HL-60/S4 (cell line): ENCODE results near the gene NKAIN2.
"Not testable (repeated sequence)": the region's sequence is repeated elsewhere in the genome, so short reads cannot be mapped to it uniquely, and the experiment has no call there.

Source experiments
- in situ Hi-C: fragments of 300-500 bp; cut with MboI; formaldehyde crosslinking; loops from 2 replicates; pipeline ENCODE4 v1.14.3; 2022; ENCODE audit warnings: low sequenced_read_pairs

Gene NKAIN2

GRCh38 chr6:124546601-124547000, 742.9 kb downstream of the NKAIN2 start:
- in situ Hi-C loops, result no loop called here

- in situ Hi-C loops, result no loop called here
Measured at GRCh38 chr6:124551711-124552233, 748.1 kb downstream of the NKAIN2 start.

DNA sequence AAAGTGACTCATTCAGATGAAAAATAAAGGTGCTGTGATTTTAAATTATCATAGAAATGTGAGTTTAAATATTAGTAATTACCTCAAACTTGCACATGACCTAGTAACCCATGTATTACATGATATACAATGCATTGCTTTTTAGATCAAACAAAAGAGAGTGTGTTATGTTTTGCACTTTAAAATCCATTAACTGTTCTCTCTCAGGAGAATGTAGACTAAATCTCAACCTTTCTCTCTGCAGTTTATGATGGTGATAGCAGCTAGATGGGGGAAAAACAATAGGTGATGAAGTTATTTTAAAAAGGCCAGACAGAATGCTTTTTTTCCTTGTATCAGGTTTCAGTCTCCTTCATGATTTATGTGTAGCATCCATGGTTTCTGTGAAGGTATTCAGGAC, 754.2 kb downstream of the NKAIN2 start:
- in situ Hi-C loops, result no loop called here

DNA sequence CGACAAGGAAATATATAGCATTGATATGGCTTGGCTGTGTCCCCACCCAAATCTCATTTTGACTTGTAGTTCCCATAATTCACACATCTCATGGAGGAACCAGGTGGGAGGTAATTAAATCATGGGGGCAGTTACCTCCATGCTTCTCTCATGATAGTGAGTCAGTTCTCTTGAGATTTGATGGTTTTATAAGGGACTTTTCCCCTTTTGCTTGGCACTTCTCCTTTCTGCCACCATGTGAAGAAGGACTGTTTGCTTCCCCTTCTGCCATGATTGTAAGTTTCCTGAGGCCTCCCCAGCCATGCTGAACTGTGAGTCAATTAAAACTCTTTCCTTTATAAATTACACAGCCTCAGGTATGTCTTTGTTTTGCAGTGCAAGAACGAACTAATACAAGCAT, 756.4 kb downstream of the NKAIN2 start:
- in situ Hi-C loops, result not testable (repeated sequence)

- in situ Hi-C loops, result no loop called here
Measured at GRCh38 chr6:124560873-124561567, 757.4 kb downstream of the NKAIN2 start.

GRCh38 chr6:124561635-124562130, 758.0 kb downstream of the NKAIN2 start:
- in situ Hi-C loops, result no loop called here

- in situ Hi-C loops, result not testable (repeated sequence)
Measured at GRCh38 chr6:124564125-124564524, 760.5 kb downstream of the NKAIN2 start.

DNA sequence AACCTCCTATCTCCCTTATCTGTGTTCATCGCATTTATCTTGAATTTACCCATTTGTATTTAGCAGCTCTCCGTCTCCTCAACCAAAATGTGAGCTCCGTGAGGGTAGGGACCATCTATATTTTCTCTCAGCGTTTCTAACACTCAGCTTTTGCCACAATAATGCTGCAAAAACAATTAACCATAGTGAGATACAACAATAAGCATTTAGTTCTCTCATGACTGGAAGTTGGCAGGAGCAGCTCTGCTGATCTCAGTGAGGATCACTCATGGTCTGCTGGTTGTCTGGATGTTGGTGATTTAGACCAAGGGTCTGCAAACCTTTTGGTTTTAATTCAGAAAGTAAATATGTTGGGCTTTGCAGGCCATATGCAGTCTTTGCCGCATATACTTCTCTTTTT, 763.7 kb downstream of the NKAIN2 start:
- in situ Hi-C loops, result no loop called here

DNA sequence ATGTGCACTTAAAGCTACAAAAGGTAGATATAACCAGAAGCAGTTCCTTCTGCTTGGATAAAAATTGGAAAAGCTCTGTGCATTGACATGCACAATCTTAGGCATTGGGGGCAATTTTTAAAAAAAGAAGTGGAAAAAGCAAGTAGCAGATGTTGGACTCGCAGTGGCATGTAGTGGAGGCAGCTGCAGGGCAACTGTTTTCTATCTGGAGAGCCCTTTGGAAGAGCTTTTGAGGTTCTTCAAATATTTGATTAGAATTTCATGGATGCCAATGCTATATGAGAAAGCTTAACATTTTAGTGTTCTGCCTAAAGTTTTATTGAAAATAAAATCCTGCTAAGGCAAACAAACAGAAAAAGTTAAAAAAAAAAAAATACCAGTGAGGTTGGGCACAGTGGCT, 770.3 kb downstream of the NKAIN2 start:
- in situ Hi-C loops, result no loop called here

DNA sequence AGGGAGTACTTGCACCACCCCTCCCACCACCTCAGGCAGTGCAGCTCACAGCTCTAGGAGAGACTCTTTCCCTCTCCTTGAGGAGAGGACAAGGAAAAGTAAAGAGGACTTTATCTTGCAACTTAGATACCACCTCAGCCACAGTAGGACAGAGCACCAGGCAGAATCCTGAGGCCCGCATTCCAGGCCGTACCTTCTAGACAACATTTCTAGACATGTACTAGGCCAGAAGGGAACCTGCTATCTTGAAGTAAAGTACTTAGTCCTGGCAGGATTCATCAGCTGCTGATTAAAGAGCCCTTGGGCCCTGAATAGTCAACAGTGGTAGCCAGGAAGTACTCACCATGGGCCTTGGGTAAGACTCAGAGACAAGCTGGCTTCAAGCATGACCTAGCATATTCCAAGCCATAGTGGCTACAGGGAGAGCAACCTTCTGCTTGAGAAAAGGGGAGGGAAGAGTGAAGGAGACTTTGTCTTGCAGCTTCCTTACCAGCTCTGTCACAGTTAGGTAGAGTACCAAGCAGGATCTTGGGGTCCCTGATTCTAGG, 774.1 kb downstream of the NKAIN2 start:
- in situ Hi-C loops, result no loop called here

- in situ Hi-C loops, result no loop called here
Measured at GRCh38 chr6:124590001-124590400, 786.3 kb downstream of the NKAIN2 start.

DNA sequence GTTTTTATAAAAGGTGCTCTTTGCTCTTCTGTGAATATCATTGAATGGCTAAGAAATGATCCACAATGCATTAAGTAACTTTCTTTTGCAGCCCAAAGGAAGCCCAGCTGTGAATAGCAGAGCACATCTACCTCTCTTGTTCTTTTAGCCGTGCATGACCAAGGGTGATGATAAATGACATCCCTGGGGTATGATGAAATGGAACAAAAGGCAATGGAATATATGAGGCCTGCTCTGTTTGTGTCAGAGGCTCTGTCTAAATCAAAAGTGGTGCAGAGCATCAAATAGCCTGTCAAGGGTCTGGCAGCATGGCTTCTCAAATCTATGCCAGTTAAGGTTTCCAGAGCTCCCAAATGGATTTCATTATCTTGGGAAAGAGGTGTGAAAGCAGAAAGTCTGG, 796.0 kb downstream of the NKAIN2 start:
- in situ Hi-C loops, result no loop called here

DNA sequence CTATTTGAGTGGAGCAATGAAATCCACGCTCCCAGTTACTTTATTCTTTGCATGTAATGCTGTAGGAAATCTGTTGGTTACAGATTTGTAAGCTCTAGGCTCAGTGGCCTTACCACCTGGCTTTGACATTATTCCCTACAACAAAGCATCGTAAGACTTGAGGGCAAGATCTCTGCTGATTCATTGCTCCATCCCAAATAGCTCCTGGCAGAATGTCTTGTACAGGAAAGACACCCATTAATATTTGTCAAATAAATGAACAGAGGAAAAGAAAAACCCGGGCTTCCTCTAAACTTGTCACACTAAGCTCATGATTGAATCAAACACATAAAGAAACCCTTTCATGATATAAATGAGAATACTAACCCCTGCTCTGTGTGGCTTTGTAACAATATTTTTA, 801.1 kb downstream of the NKAIN2 start:
- in situ Hi-C loops, result no loop called here

DNA sequence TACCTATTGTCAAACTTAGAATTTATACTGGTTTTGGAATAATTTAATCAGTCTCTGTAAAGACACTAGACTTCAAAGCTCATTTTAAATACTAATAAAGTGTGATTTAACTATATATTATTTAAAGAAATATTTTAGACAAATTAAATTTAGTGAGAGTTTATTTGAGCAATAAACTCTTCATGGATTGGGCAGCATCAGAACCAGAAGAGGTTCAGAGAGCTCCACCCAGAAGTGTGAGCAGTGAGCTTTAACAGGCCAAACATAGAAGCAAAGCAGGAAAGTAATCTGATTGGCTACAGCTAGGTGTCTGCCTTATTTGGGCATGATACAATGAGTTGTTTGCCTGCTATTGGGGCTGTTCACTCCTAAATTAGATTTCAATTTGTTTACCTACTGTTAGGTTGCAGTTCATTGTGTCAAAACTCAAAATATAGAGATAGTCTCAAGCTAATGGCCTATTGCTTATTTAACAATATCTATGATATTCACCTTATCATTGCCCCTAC, 803.5 kb downstream of the NKAIN2 start:
- in situ Hi-C loops, result no loop called here

DNA sequence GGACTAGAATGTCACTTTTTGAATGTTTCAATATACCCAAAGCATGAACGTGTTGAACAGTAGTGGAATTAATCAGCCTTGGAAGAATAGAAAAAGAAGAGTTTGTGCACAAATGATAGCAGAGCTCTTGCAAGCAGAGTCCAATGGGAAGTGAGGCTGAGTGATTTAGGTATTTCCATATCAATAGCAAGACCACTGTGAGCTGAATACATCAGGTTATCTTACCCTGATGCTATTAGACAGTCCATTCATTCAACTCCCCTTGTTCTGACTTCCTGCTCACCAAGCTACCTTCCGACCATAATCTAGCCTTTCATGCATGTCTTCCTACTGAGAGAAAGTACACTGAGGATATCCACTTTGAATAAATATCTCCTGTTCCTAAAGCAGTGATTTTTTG, 809.4 kb downstream of the NKAIN2 start:
- in situ Hi-C loops, result no loop called here

DNA sequence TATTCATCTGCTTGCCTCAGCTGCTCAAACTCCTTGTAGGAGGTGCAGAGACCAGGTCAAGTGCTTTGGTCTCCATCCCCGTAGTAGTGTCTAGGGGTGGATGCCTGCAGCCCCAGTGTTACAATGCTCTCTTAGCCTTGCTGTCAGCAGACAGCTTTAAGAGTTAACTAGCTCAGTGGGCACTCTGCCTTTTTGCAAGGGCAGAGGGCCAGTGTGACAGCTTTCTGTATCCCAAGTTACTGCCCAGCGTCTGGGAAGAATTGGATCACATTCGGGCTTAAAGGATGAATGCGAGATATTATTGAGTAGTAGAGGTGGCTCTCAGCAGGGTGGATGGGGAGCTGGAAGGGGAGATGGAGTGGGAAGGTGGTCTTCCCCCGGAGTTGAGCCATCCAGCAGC, 818.7 kb downstream of the NKAIN2 start:
- in situ Hi-C loops, result no loop called here

- in situ Hi-C loops, result no loop called here
Measured at GRCh38 chr6:124633655-124634054, 830.0 kb downstream of the NKAIN2 start.

DNA sequence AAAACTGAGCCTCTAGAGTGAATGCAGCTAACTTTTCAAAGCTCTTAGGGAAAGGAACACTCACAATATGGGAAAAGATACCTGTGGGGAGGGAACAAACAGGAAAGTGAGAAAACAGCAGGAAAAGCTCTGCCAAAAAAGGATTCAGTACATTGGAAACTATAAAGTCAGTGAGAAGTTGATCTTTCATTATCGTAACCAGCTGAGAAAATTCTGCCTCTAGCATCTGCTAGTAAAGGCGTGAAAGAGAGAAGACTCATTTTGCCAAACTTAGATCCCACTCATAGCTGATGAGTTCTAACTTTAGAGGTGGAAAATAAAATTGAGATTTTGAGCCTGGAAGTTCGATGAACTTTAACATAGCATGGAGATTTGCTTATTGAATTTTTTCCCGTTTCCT, 836.8 kb downstream of the NKAIN2 start:
- in situ Hi-C loops, result no loop called here

- in situ Hi-C loops, result no loop called here
Measured at GRCh38 chr6:124655866-124656265, 852.2 kb downstream of the NKAIN2 start.

- in situ Hi-C loops, result no loop called here
Measured at GRCh38 chr6:124658053-124658452, 854.4 kb downstream of the NKAIN2 start.

DNA sequence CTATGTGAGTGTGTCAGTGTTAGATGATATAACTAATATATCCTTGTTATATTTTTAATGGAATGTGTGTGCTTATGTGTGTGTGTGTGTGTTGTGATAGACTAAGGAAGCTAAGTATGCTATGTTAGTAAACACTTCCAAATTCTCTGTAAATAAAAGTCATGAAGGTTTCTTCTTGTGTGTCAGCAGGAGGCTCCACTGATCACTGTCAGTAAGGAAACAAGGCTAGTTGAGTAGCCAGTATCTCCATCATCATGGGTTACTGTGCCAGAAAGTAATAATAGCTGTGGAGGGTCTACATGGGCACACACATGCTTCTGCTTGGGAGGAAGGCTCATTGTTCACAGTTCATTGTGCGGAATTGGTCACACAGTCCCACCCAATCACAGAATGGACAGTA, 855.8 kb downstream of the NKAIN2 start:
- in situ Hi-C loops, result no loop called here

- in situ Hi-C loops, result no loop called here
Measured at GRCh38 chr6:124660185-124660584, 856.5 kb downstream of the NKAIN2 start.
